AG08396 (cell line): ENCODE data around the gene AFM.

Experiments
- DNase-seq: peaks from one replicate; pipeline ENCODE4 v3.0.0; 2012; ENCODE audit warnings: low spot score, mixed read lengths

The AFM gene

GRCh38 chr4:73481358-73481757, at the start of gene AFM:
Gene AFM, plus strand, starts transcription at chr4:73481745. Its CDS starts 31 bp downstream, at chr4:73481776.
- no peak for DNase-seq

- no peak for DNase-seq
Measured at GRCh38 chr4:73431813-73432168, 49.8 kb upstream of the AFM start.

- DNase-seq = no peak
Measured at GRCh38 chr4:73432169-73433000, 49.2 kb upstream of the AFM start.

GRCh38 chr4:73433140-73433539, 48.4 kb upstream of the AFM start:
- DNase-seq = no peak

- DNase-seq = peak; percentile 13
Measured at GRCh38 chr4:73434311-73434710, 47.2 kb upstream of the AFM start.

GRCh38 chr4:73435984-73436383, 45.6 kb upstream of the AFM start, which contains the start of gene AFP:
Gene AFP, plus strand, starts transcription at chr4:73436221. Its CDS starts 42 bp downstream, at chr4:73436263.
- no peak for DNase-seq

GRCh38 chr4:73436674-73437557, 44.6 kb upstream of the AFM start:
- DNase-seq = no peak

- DNase-seq = no peak
Measured at GRCh38 chr4:73437558-73437956, 44.0 kb upstream of the AFM start.

- DNase-seq = no peak
Measured at GRCh38 chr4:73438048-73438447, 43.5 kb upstream of the AFM start.

- DNase-seq = no peak
Measured at GRCh38 chr4:73438582-73439215, 42.8 kb upstream of the AFM start.

- DNase-seq = no peak
Measured at GRCh38 chr4:73439445-73439844, 42.1 kb upstream of the AFM start.

- no peak for DNase-seq
Measured at GRCh38 chr4:73439991-73440390, 41.6 kb upstream of the AFM start.

GRCh38 chr4:73440653-73441052, 40.9 kb upstream of the AFM start:
- DNase-seq = no peak

GRCh38 chr4:73442275-73442674, 39.3 kb upstream of the AFM start:
- DNase-seq = no peak

- no peak for DNase-seq
Measured at GRCh38 chr4:73443224-73443623, 38.3 kb upstream of the AFM start.

GRCh38 chr4:73445383-73446335, 35.9 kb upstream of the AFM start:
- no peak for DNase-seq

- peak; percentile 28 for DNase-seq
Measured at GRCh38 chr4:73446336-73446938, 35.1 kb upstream of the AFM start.

GRCh38 chr4:73447671-73448070, 33.9 kb upstream of the AFM start:
- DNase-seq = no peak

- DNase-seq = no peak
Measured at GRCh38 chr4:73448448-73449203, 32.9 kb upstream of the AFM start.

GRCh38 chr4:73450398-73451004, 31.0 kb upstream of the AFM start:
- DNase-seq = peak; percentile 52
